GM12878 (cell line): Measurements from ENCODE around the gene KCNJ18. TPM values are rescaled to one million over a fixed set of nuclear protein-coding genes. Genes with fewer than 3 reads are reported as not detected.
"Not testable (repeated sequence)": the region's sequence is repeated elsewhere in the genome, so short reads cannot be mapped to it uniquely, and the experiment has no call there.

Source experiments
- ATAC-seq: fragments of 200-7000 bp; cut with Tn5 transposase; 3 replicates; pipeline ENCODE4 v1.9.1; 2020; ENCODE audit warnings: mild to moderate bottlenecking, moderate library complexity
- BruUV-seq: library from RNA; stranded (reverse); fragments of 400-500 nt; replicated peaks from 2 replicates; lab custom pipeline; 2021; lab: Mats Ljungman, UMichigan
- CTCF ChIA-PET: fragments of 300-600 bp; sonication (Branson Sonifier 250); formaldehyde crosslinking; extraction: SDS; loops from one replicate; lab custom pipeline; 2021; ENCODE audit warnings: inconsistent platforms; lab: Yijun Ruan, JAX
- POLR2A ChIA-PET: fragments of 350-600 bp; formaldehyde crosslinking; extraction: SDS; loops from one replicate; lab custom pipeline; 2021; ENCODE audit warnings: inconsistent platforms; lab: Charles Lee
- RAD21 ChIA-PET: fragments of 300-600 bp; sonication (Branson Sonifier 250); formaldehyde crosslinking; loops from one replicate; lab custom pipeline; 2023; ENCODE audit warnings: antibody characterized with exemption; ENCODE audit not compliant: unreplicated experiment; lab: Charles Lee
- SMC1A ChIA-PET: fragments of 300-600 bp; sonication (Branson Sonifier 250); formaldehyde crosslinking; loops from one replicate; lab custom pipeline; 2023; ENCODE audit not compliant: unreplicated experiment, uncharacterized antibody; lab: Charles Lee
- DNase-seq: peaks from one replicate; pipeline ENCODE4 v3.0.0-alpha.2; 2011; ENCODE audit warnings: low read depth, low spot score
- FAIRE-seq: peaks from 3 replicates; lab custom pipeline; 2011; peaks lifted over from hg19 to GRCh38; lab: Jason Lieb, UNC
- H2AFZ ChIP-seq: 2 replicates; pipeline ENCODE4 v1.6.0; 2011; ENCODE audit warnings: low read depth, low read length, control low read depth; ENCODE audit not compliant: control insufficient read depth
- H3K27ac ChIP-seq: 2 replicates; pipeline ENCODE4 v1.5.1; 2011; ENCODE audit warnings: control low read depth; ENCODE audit not compliant: control insufficient read depth, insufficient read depth
- H3K27me3 ChIP-seq, 2 experiments: replicated peaks in 1 of 2; 2 replicates each; pipeline versions ENCODE4 v1.6.0 to v1.6.1; 2011; ENCODE audit warnings: low read length in 1 of 2; ENCODE audit not compliant: control insufficient read depth in 2 of 2, insufficient read depth in 2 of 2
- H3K36me3 ChIP-seq, 2 experiments: 2 replicates each; pipeline ENCODE4 v1.5.1; 2011; ENCODE audit warnings: low read length in 1 of 2; ENCODE audit not compliant: control insufficient read depth in 2 of 2, insufficient read depth in 2 of 2
- H3K4me1 ChIP-seq: 2 replicates; pipeline ENCODE4 v1.6.1; 2011; ENCODE audit warnings: mild to moderate bottlenecking, low read length, moderate library complexity, mixed read lengths; ENCODE audit not compliant: control insufficient read depth, insufficient read depth
- H3K4me2 ChIP-seq: 2 replicates; pipeline ENCODE4 v1.6.0; 2011; ENCODE audit warnings: control low read depth; ENCODE audit not compliant: control insufficient read depth, insufficient read depth
- H3K4me3 ChIP-seq: fragments of 200-600 bp; sonication (generic); 2 replicates; pipeline ENCODE4 v1.5.1; 2016
- H3K79me2 ChIP-seq: 2 replicates; pipeline ENCODE4 v1.6.0; 2011; ENCODE audit warnings: low read length; ENCODE audit not compliant: control insufficient read depth, insufficient read depth
- H3K9ac ChIP-seq: 2 replicates; pipeline ENCODE4 v1.8.0; 2011; ENCODE audit warnings: low read length, control low read depth, mixed read lengths; ENCODE audit not compliant: control insufficient read depth, insufficient read depth
- H3K9me3 ChIP-seq: replicated peaks from 3 replicates; pipeline ENCODE4 v1.5.1; 2011; ENCODE audit warnings: mild to moderate bottlenecking, low read length; ENCODE audit not compliant: control insufficient read depth, insufficient read depth
- H4K20me1 ChIP-seq: 2 replicates; pipeline ENCODE4 v1.6.0; 2011; ENCODE audit not compliant: control insufficient read depth, insufficient read depth
- WGBS: methylation state at CpG from one replicate; pipeline ENCODE4 v1.1.6; 2016; ENCODE audit warnings: low lambda C conversion rate; ENCODE audit not compliant: insufficient replicate concordance, insufficient coverage; ENCODE audit errors: missing lambda C conversion rate; 5-methylcytosine and 5-hydroxymethylcytosine counted together
- in situ Hi-C: fragments of 300-500 bp; cut with MboI; formaldehyde crosslinking; loops from 9 replicates; pipeline ENCODE4 v1.14.3; 2018; ENCODE audit warnings: mixed read lengths
- intact Hi-C: fragments of 100-400 bp; cut with micrococcal nuclease; formaldehyde crosslinking; loops from one replicate; pipeline ENCODE4 v1.14.2; 2022; ENCODE audit not compliant: unreplicated experiment
- polyA plus RNA-seq, 11 experiments: library from polyadenylated mRNA; depleted of rRNA in 4 of 11; unstranded in 6 of 11; stranded (reverse) in 5 of 11; fragments of >200 nt; fragmentation: Nextera tagmentation in 4 of 11; fragmentation: Illumina TruSeq in 1 of 11; extraction: Ambion mirVana in 4 of 11; extraction: Trizol in 1 of 11; gene quantifications; 1 replicate in 1 of 11; 2 replicates in 10 of 11; pipeline versions ENCODE4 v1.2.1 to v1.2.3, GENCODE V29; 2011 to 2016; ENCODE audit warnings: inconsistent platforms in 2 of 11, missing spikeins in 2 of 11, low read depth in 1 of 11
- total RNA-seq, 4 experiments: library from RNA; depleted of rRNA in 3 of 4; stranded (reverse); fragments of >200 nt in 3 of 4; fragmentation: Illumina TruSeq in 1 of 4; extraction: Trizol in 1 of 4; gene quantifications; 2 replicates each; pipeline versions ENCODE4 v1.2.1 to v1.2.3, GENCODE V29; 2013 to 2021

The KCNJ18 gene
- total and polyA plus RNA-seq, 10 of the 15 experiments (the other 5 are each of a cell fraction or from before 2014, with no cell fraction given) = not detected

- H3K4me1 ChIP-seq, H3K27me3 ChIP-seq, H3K79me2 ChIP-seq, SMC1A ChIA-PET, H2AFZ ChIP-seq, H3K27ac ChIP-seq, H3K4me3 ChIP-seq, H3K9me3 ChIP-seq, intact Hi-C loops, DNase-seq, H3K36me3 ChIP-seq, CTCF ChIA-PET, H3K9ac ChIP-seq, H3K4me2 ChIP-seq, POLR2A ChIA-PET, FAIRE-seq, BruUV-seq, H4K20me1 ChIP-seq, ATAC-seq, RAD21 ChIA-PET: not testable (repeated sequence)
- 19% methylated on average over 3 of the region's 3 CpGs for WGBS
- in situ Hi-C loops = loop anchor here (25.0 kb wide), 6 partner anchors 94 to 919 kb away; no protein-coding TSS in a partner anchor
Observed at GRCh38 chr17:21668118-21668488, 24.2 kb upstream of the KCNJ18 start.

GRCh38 chr17:21668746-21669508 lies 23.4 kb upstream of the KCNJ18 start:
- FAIRE-seq, RAD21 ChIA-PET, H3K4me2 ChIP-seq, H3K27me3 ChIP-seq, H3K9me3 ChIP-seq, DNase-seq, POLR2A ChIA-PET, H3K79me2 ChIP-seq, H3K9ac ChIP-seq, H3K4me3 ChIP-seq, CTCF ChIA-PET, BruUV-seq, SMC1A ChIA-PET, H3K36me3 ChIP-seq, intact Hi-C loops, H4K20me1 ChIP-seq, H3K4me1 ChIP-seq, ATAC-seq, H3K27ac ChIP-seq, H2AFZ ChIP-seq: not testable (repeated sequence)
- in situ Hi-C loops = loop anchor here (25.0 kb wide), 6 partner anchors 93 to 918 kb away; no protein-coding TSS in a partner anchor
- WGBS = 24% methylated on average over 13 of the region's 13 CpGs

- H4K20me1 ChIP-seq, H3K27me3 ChIP-seq, H3K9ac ChIP-seq, H3K36me3 ChIP-seq, intact Hi-C loops, BruUV-seq, CTCF ChIA-PET, H3K27ac ChIP-seq, H2AFZ ChIP-seq, H3K9me3 ChIP-seq, H3K4me1 ChIP-seq, FAIRE-seq, ATAC-seq, H3K4me2 ChIP-seq, POLR2A ChIA-PET, H3K4me3 ChIP-seq, RAD21 ChIA-PET, SMC1A ChIA-PET, DNase-seq, H3K79me2 ChIP-seq: not testable (repeated sequence)
- 16% methylated on average over 10 of the region's 10 CpGs for WGBS
- in situ Hi-C loops = loop anchor here (25.0 kb wide), 6 partner anchors 93 to 918 kb away; no protein-coding TSS in a partner anchor
Observed at GRCh38 chr17:21669616-21670360, 22.5 kb upstream of the KCNJ18 start.
